Measurements from ENCODE around the gene SPIN2A.
"Not testable (repeated sequence)": the region's sequence is repeated elsewhere in the genome, so short reads cannot be mapped to it uniquely, and the experiment has no call there.

The SPIN2A gene

GRCh38 chrX:57137073-57137472 lies at the start of gene SPIN2A:
Gene SPIN2A (minus strand): TSS chrX:57137397. CDS start chrX:57136597, 800 bp downstream.
- DNase-seq, result not testable (repeated sequence)

GRCh38 chrX:57178605-57179004 lies 41.4 kb upstream of the SPIN2A start:
- DNase-seq, result no peak

GRCh38 chrX:57177070-57177469 lies 39.9 kb upstream of the SPIN2A start:
- DNase-seq, result no peak

- no peak for DNase-seq
Measured at GRCh38 chrX:57172544-57172943, 35.3 kb upstream of the SPIN2A start.

GRCh38 chrX:57156397-57157049 lies 19.3 kb upstream of the SPIN2A start:
- DNase-seq, result peak; percentile 8

- no peak for DNase-seq
Measured at GRCh38 chrX:57155171-57155570, 18.0 kb upstream of the SPIN2A start.

- not testable (repeated sequence) for DNase-seq
Measured at GRCh38 chrX:57152222-57152621, 15.0 kb upstream of the SPIN2A start.

GRCh38 chrX:57138674-57139073 lies 1.5 kb upstream of the SPIN2A start:
- DNase-seq, result no peak

GRCh38 chrX:57137501-57137900 lies 304 bp upstream of the SPIN2A start:
- no peak for DNase-seq

GRCh38 chrX:57136589-57136988 lies 608 bp downstream of the SPIN2A start:
- DNase-seq, result not testable (repeated sequence)

GRCh38 chrX:57135287-57135686 lies 1.9 kb downstream of the SPIN2A start:
- DNase-seq, result no peak

GRCh38 chrX:57134702-57135101 lies 2.5 kb downstream of the SPIN2A start:
- no peak for DNase-seq

- DNase-seq, result no peak
Measured at GRCh38 chrX:57133706-57134105, 3.5 kb downstream of the SPIN2A start.

- not testable (repeated sequence) for DNase-seq
Measured at GRCh38 chrX:57133284-57133683, 3.9 kb downstream of the SPIN2A start.

- DNase-seq, result no peak
Measured at GRCh38 chrX:57132046-57132445, 5.2 kb downstream of the SPIN2A start.

GRCh38 chrX:57121816-57122215 lies 15.4 kb downstream of the SPIN2A start:
- DNase-seq, result no peak

- peak; percentile 23 for DNase-seq
Measured at GRCh38 chrX:57121162-57121755, 15.9 kb downstream of the SPIN2A start, which contains the start of gene SPIN2B. Gene SPIN2B (minus strand): TSS chrX:57121548.

- DNase-seq, result not testable (repeated sequence)
Measured at GRCh38 chrX:57120619-57121161, 16.5 kb downstream of the SPIN2A start.

GRCh38 chrX:57119416-57119815 lies 17.8 kb downstream of the SPIN2A start:
- DNase-seq, result no peak

- DNase-seq, result not testable (repeated sequence)
Measured at GRCh38 chrX:57117566-57117965, 19.6 kb downstream of the SPIN2A start.

- DNase-seq, result no peak
Measured at GRCh38 chrX:57104921-57105398, 32.2 kb downstream of the SPIN2A start.

- DNase-seq, result no peak
Measured at GRCh38 chrX:57104406-57104805, 32.8 kb downstream of the SPIN2A start.

GRCh38 chrX:57103489-57103888 lies 33.7 kb downstream of the SPIN2A start:
- DNase-seq, result no peak

- DNase-seq, result not testable (repeated sequence)
Measured at GRCh38 chrX:57102918-57103317, 34.3 kb downstream of the SPIN2A start.

All from midbrain (tissue), 1 donor.